Hindlimb muscle (tissue), 1 donor: ENCODE measurements around the gene ATP2A2. TPM values are rescaled to one million over a fixed set of nuclear protein-coding genes. Genes with fewer than 3 reads are reported as not detected.
"Not testable (repeated sequence)": the region's sequence is repeated elsewhere in the genome, so short reads cannot be mapped to it uniquely, and the experiment has no call there.

Experiments
- DNase-seq: peaks from one replicate; pipeline ENCODE4 v3.0.0-alpha.2; 2013
- polyA plus RNA-seq: library from polyadenylated mRNA; unstranded; fragments of 120-200 nt; gene quantifications from one replicate; pipeline ENCODE4 v1.2.1, GENCODE V29; 2013; ENCODE audit not compliant: insufficient read length

The ATP2A2 gene
- polyA plus RNA-seq, 1 donor: 587 TPM

DNA sequence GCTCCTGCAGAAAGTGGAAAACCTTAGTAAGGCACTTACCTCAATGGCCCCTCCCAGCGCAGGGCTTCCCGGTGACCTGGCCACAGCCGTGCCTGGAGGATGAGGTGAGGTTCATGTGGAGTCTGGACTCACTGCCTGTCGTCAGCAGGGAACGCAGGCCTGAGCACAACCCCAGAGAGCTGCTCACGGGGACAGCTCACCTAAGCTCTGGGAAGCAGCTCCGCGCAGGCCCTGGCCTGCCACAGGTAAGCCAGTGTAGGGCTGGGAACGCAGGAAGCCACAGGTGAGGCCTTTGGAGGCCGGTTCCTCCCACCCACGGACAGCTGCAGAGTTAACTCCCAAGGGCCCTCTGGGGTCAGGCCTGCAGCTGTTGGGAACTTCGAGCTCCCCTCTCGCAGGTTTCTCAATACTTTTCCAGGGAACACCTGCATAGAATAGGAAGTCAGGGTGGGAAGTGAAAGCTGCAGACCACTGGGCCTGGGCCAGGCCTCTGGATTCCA is 89.7 kb downstream of the ATP2A2 start:
- no peak for DNase-seq

DNA sequence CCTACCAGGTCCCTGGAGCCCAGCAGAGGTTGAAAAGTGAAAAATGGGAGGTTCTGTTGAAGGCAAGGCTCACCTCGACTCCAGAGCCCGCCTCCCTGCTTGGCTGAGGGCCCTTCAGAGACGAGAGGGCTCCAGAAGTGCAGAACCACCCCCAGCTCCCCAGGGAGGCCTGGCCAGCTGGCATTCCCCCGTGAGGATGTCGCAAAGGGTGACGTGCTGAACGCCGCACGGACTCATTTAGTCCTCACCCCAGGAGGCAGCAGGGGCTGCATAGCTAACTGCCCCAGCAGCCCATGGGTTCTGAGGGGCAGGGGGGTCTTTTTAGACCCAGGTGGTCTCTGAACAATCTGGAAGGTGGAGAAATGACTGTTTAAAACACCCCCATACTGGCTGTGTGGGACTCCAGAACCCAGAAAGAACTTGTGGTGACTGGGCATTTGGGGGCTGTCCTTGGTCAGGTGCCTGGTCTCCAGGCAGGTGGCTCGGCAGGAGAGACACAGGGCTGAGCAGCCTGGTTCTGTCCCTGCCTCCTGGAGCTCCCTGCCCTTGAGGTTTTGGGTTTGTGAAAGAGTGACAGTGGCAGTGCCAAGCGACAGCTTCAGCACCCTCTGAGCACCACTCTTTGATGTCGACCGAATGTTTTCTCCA is 90.5 kb downstream of the ATP2A2 start:
- no peak for DNase-seq

DNA sequence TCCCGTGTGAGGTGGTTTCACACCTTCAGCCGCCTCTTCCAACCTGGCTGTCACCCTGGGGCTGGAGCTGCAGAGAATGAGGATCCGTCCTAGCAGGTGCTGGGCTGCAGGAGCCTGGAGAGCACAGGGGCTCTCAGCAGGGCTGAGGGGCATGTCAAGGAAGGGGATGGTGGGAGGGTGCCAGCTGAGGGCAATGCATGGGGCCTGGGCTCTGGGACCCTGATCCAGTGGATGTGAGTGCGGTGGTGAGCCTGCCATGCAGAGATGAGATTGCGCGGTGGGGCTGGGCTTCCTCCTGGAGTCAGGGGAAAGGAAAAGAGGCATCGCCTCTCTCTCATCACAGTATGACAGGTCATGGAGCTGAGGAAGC is 91.0 kb downstream of the ATP2A2 start:
- no peak for DNase-seq

DNA sequence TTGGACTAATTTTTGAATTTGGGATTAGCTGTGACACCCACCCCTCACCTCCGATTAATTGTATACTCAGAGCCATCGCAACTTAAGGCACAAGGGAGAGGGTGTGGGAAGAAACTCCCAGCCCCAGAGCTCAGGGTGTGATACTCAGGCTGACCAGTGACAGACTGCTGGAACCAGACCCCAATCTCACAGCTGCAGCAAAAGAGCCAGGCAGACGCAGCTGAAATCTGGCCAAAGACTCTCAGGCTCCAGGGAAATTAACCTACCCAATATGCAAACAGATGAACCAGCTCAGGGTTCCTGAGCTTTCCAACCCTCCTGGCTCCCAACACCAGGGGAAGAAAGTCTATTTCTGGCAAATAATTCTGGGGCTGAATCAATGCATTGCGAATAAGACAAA is 92.0 kb downstream of the ATP2A2 start:
- DNase-seq: peak; percentile 64

DNA sequence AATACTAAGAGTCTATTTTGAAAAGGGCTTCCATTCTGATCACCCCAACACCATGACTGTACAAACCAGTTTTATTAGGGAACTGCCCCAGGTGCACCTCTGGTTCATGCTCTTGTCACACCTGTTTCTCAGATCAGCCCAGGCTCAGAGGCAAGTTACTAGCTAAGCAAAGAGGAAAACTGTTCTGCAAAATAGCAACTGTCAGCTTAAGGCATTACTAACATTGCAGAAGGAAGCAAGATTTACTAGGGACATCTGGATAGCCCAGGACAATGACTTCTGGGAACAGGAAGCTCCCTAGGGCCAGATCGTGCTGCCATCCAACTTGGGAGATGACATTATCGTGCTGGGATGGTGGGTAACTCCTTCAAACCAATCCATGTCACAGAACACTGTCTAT is 92.4 kb downstream of the ATP2A2 start:
- no peak for DNase-seq

DNA sequence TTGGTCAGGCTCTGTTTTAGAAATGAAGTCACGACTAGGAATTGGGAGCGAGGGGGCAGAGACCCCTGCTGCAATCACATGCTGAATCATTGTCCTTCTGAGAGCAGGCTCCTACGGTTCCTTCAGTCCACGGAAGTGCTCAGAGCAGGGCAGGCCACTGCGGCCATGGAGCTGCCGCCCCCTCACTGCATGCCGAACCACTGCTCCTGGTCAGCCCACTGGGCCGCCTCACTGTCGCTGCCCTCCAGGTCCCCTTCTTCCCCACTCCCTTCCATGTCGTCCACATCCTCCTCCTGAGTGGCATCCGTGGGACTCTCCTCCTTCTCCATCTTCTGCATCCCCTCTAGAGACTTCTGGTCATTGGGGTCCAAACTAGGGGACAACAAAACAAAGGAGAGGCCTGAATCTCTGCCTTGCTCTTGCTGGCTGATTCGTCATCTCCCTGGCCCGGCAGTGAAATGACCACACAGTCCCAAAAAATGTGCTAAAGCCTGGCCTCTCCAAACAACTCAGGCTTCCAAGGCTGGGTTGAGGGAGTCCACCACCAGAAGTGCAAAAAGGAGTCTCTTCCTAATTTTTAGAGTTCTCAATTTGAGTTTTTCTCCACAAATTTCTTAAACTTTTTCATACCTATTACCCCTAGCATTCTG is 93.0 kb downstream of the ATP2A2 start:
- DNase-seq: no peak

DNA sequence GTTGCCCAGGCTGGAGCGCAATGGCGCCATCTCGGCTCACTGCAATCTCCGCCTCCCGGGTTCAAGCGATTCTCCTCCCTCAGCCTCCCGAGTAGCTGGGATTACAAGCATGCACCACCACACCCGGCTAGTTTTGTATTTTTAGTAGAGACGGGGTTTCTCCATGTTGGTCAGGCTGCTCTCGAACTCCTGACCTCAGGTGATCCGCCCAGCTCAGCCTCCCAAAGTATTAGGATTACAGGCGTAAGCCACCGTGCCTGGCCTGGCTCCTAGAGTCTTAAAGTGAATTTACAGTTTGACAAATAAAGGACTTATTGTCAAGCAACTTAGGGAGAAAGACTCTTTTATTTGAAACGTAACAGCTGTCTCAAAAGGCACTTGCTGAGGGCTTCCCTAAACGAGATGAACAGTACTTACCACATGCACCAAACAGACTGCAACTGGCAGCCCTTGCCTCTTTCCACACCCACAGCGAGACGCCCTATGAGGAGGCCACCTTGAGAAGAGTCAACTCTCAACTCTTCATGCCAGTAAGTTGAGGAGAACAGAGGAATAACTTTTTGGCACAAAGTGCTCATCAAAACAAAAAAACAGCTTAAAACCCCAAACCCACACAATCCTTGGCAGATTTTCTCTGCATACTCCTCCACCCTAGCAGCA is 97.2 kb downstream of the ATP2A2 start:
- DNase-seq: not testable (repeated sequence)

DNA sequence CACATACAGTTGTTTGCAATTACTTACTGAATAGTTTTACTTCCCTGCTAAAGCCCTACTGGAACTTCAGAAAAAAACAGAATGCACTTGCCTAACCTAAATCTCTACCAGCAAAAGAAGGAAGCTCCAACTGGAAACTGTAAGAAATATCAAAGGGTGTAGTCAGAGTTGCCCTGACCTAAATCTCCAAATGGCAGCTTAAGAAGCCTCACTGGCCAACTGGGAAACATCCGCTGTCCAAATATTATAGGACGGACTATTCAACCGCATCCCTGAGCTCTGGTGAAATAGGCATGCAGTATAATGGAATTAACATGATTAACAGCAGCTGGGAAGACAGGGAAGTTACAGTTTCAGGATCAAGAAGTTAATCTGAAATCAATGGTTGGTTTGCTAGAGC is 98.2 kb downstream of the ATP2A2 start:
- DNase-seq: no peak

DNA sequence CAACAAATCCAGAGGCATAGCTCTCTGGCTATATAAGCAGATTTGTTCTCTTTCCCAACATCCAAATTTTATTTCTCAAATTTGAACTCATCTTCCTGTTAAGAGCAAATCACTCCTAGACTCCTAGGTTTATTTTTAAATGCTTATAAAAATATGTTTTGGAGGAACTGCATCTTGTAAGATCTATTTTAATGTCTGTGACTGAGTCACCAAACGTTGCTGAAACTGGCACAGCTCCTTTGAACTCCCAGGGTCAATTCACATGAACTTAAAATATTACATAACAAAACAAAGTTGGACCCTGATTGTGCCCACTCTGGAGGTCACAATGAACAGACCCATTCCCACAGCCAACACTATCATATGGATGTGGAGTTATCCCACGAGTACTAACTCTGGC is 98.6 kb downstream of the ATP2A2 start:
- DNase-seq: no peak

DNA sequence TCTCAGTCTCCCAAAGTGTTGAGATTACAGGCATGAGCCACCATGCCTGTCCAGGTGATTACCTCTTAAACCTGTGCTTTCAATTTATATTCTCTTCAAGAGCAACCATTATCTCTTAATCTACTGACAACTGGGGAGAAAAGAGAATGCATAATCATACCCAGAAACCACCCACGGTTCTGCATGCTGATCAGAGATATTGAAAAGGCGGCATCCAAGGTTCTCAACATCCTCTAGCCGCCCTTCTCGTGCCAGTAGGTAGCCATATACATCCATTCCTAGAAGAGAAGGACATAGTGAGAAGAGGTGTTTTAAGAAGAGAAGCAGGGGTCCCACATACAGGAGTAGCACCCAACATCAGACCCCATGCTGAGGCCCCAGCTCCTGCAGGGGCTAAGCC is 101.6 kb downstream of the ATP2A2 start:
- no peak for DNase-seq

Other genes starting within 250 kb of the ATP2A2 start
- 33.7 TPM for gene C12orf76, start 232.7 kb upstream of the ATP2A2 start, polyA plus RNA-seq
- gene IFT81, start 156.9 kb upstream of the ATP2A2 start, polyA plus RNA-seq: 13.8 TPM
- gene ANAPC7, start 122.5 kb downstream of the ATP2A2 start, polyA plus RNA-seq: 62.6 TPM
- 113 TPM for gene ARPC3, start 169.1 kb downstream of the ATP2A2 start, polyA plus RNA-seq
- 24.3 TPM for gene GPN3, start 187.0 kb downstream of the ATP2A2 start, polyA plus RNA-seq
- gene FAM216A, start 187.6 kb downstream of the ATP2A2 start, polyA plus RNA-seq: 13.9 TPM
- 112 TPM for gene VPS29, start 220.9 kb downstream of the ATP2A2 start, polyA plus RNA-seq
- gene RAD9B, start 221.1 kb downstream of the ATP2A2 start, polyA plus RNA-seq: 2.7 TPM